H1 (cell line): ENCODE data around the gene CCNY. TPM values are rescaled to one million over a fixed set of nuclear protein-coding genes. Genes with fewer than 3 reads are reported as not detected.

Experiments
- CTCF ChIA-PET: fragments of 300-600 bp; sonication (Branson Sonifier 250); formaldehyde crosslinking; loops from one replicate; lab custom pipeline; 2021; ENCODE audit not compliant: partially characterized antibody; lab: Charles Lee
- POLR2A ChIA-PET: fragments of 300-600 bp; sonication (Branson Sonifier 250); formaldehyde crosslinking; loops from one replicate; lab custom pipeline; 2021; ENCODE audit warnings: inconsistent platforms; ENCODE audit not compliant: partially characterized antibody; lab: Charles Lee
- DNase-seq, 2 experiments: peaks; one replicate each; pipeline versions ENCODE4 v3.0.0 to v3.0.0-alpha.2; 2010 to 2022; ENCODE audit warnings: low spot score in 2 of 2, low read depth in 1 of 2, mixed read lengths in 1 of 2
- FAIRE-seq: peaks from 2 replicates; lab custom pipeline; 2011; peaks lifted over from hg19 to GRCh38; lab: Jason Lieb, UNC
- H2AFZ ChIP-seq: 2 replicates; pipeline ENCODE4 v1.8.1; 2012; ENCODE audit warnings: low read length, inconsistent platforms
- H2AK5ac ChIP-seq: 2 replicates; pipeline ENCODE4 v1.6.1; 2013; ENCODE audit warnings: low read depth, low read length
- H2BK120ac ChIP-seq: replicated peaks from 2 replicates; pipeline ENCODE3; 2013; ENCODE audit warnings: low read depth, low read length, inconsistent platforms
- H2BK12ac ChIP-seq: 2 replicates; pipeline ENCODE4 v1.6.1; 2013; ENCODE audit warnings: low read depth, low read length
- H2BK15ac ChIP-seq: 2 replicates; pipeline ENCODE4 v1.6.1; 2013; ENCODE audit warnings: low read length
- H2BK20ac ChIP-seq: 2 replicates; pipeline ENCODE4 v1.6.1; 2013; ENCODE audit warnings: low read length
- H2BK5ac ChIP-seq: 2 replicates; pipeline ENCODE4 v1.6.1; 2013; ENCODE audit warnings: low read depth, low read length
- H3K14ac ChIP-seq: 2 replicates; pipeline ENCODE4 v1.6.1; 2013; ENCODE audit warnings: inconsistent platforms; ENCODE audit not compliant: insufficient read length
- H3K18ac ChIP-seq: 2 replicates; pipeline ENCODE4 v1.6.1; 2013; ENCODE audit warnings: low read length; ENCODE audit errors: extremely low read depth
- H3K23ac ChIP-seq: 2 replicates; pipeline ENCODE4 v1.6.1; 2013; ENCODE audit warnings: inconsistent platforms; ENCODE audit not compliant: insufficient read length
- H3K23me2 ChIP-seq: 2 replicates; pipeline ENCODE4 v1.6.1; 2013; ENCODE audit warnings: low read depth, low read length
- H3K27ac ChIP-seq: 2 replicates; pipeline ENCODE4 v1.6.1; 2011; ENCODE audit warnings: low read depth, low read length, inconsistent platforms
- H3K27me3 ChIP-seq, 4 experiments: replicated peaks in 1 of 4; 1 replicate in 1 of 4; 2 replicates in 3 of 4; pipeline versions ENCODE4 v1.6.1 to v1.8.1; 2011 to 2013; ENCODE audit warnings: low read length in 3 of 4, mild to moderate bottlenecking in 3 of 4, inconsistent platforms in 2 of 4, mixed read lengths in 2 of 4, moderate library complexity in 1 of 4; ENCODE audit not compliant: control insufficient read depth in 3 of 4, insufficient read depth in 3 of 4; ENCODE audit errors: extremely low read depth in 1 of 4
- H3K36me3 ChIP-seq, 4 experiments: 2 replicates each; pipeline versions ENCODE4 v1.6.1 to v1.8.1; 2011 to 2013; ENCODE audit warnings: mild to moderate bottlenecking in 4 of 4, low read length in 3 of 4, moderate library complexity in 2 of 4, control low read depth in 1 of 4, inconsistent platforms in 1 of 4; ENCODE audit not compliant: insufficient read depth in 4 of 4, control insufficient read depth in 2 of 4
- H3K4ac ChIP-seq: replicated peaks from 2 replicates; pipeline ENCODE3; 2013; ENCODE audit warnings: low read length, low read depth, mixed read lengths, inconsistent platforms; ENCODE audit not compliant: insufficient read length
- H3K4me1 ChIP-seq, 4 experiments: replicated peaks in 1 of 4; 1 replicate in 1 of 4; 2 replicates in 3 of 4; pipeline versions ENCODE4 v1.6.1 to v1.8.1; 2011 to 2013; ENCODE audit warnings: low read length in 3 of 4, inconsistent platforms in 2 of 4, mixed read lengths in 1 of 4; ENCODE audit not compliant: insufficient read depth in 4 of 4, control insufficient read depth in 3 of 4
- H3K4me2 ChIP-seq, 2 experiments: 2 replicates each; pipeline versions ENCODE4 v1.6.1 to v1.8.1; 2011 to 2013; ENCODE audit warnings: low read depth in 2 of 2, low read length in 2 of 2, control low read depth in 1 of 2, inconsistent platforms in 1 of 2, mild to moderate bottlenecking in 1 of 2; ENCODE audit not compliant: insufficient read depth in 1 of 2
- H3K4me3 ChIP-seq, 4 experiments: fragments of 200-600, 300-600 bp in 1 of 4; sonication (generic), shearing (Covaris generic), sonication (Bioruptor Twin) in 1 of 4; 2 replicates each; pipeline versions ENCODE4 v1.5.1 to v1.8.1; 2011 to 2016; ENCODE audit warnings: low read length in 4 of 4, low read depth in 3 of 4, control low read depth in 2 of 4, inconsistent platforms in 2 of 4, mild to moderate bottlenecking in 2 of 4, mixed read lengths in 1 of 4, moderate library complexity in 1 of 4; ENCODE audit not compliant: insufficient read depth in 2 of 4; ENCODE audit errors: extremely low read depth in 1 of 4
- H3K56ac ChIP-seq: replicated peaks from 2 replicates; pipeline ENCODE3; 2013; ENCODE audit warnings: low read depth, mild to moderate bottlenecking, mixed read lengths, low read length, inconsistent platforms; ENCODE audit not compliant: insufficient read length
- H3K79me1 ChIP-seq: 2 replicates; pipeline ENCODE4 v1.6.1; 2013; ENCODE audit warnings: low read depth, low read length, control low read depth
- H3K79me2 ChIP-seq, 2 experiments: 2 replicates each; pipeline versions ENCODE4 v1.6.1 to v1.8.1; 2012 to 2013; ENCODE audit warnings: low read length in 2 of 2, mild to moderate bottlenecking in 2 of 2, inconsistent platforms in 1 of 2; ENCODE audit not compliant: insufficient read depth in 2 of 2, control insufficient read depth in 1 of 2
- H3K9ac ChIP-seq, 4 experiments: replicated peaks in 1 of 4; 1 replicate in 1 of 4; 2 replicates in 3 of 4; pipeline versions ENCODE4 v1.6.1 to v1.8.1; 2011 to 2013; ENCODE audit warnings: low read depth in 3 of 4, low read length in 3 of 4, control low read depth in 2 of 4, mild to moderate bottlenecking in 2 of 4, moderate library complexity in 2 of 4, inconsistent platforms in 1 of 4; ENCODE audit errors: extremely low read depth in 1 of 4
- H3K9me3 ChIP-seq, 2 experiments: 2 replicates each; pipeline versions ENCODE4 v1.6.1 to v1.8.1; 2012 to 2013; ENCODE audit warnings: mild to moderate bottlenecking in 2 of 2, moderate library complexity in 2 of 2, control low read depth in 1 of 2, inconsistent platforms in 1 of 2, low read depth in 1 of 2, low read length in 1 of 2, mixed read lengths in 1 of 2; ENCODE audit not compliant: insufficient read depth in 2 of 2
- H4K20me1 ChIP-seq, 2 experiments: replicated peaks in 1 of 2; 2 replicates each; pipeline versions ENCODE3 to v1.8.1; 2011 to 2013; ENCODE audit warnings: inconsistent platforms in 2 of 2, low read length in 2 of 2, mild to moderate bottlenecking in 1 of 2; ENCODE audit not compliant: insufficient read depth in 2 of 2, control insufficient read depth in 1 of 2
- H4K5ac ChIP-seq: 2 replicates; pipeline ENCODE4 v1.6.1; 2013; ENCODE audit warnings: low read length, low read depth, mixed read lengths, inconsistent platforms; ENCODE audit not compliant: insufficient read length
- H4K8ac ChIP-seq: 2 replicates; pipeline ENCODE4 v1.8.0; 2013; ENCODE audit warnings: mild to moderate bottlenecking, moderate library complexity, low read length, inconsistent platforms; ENCODE audit not compliant: insufficient read depth; ENCODE audit errors: extremely low read depth
- H4K91ac ChIP-seq: replicated peaks from 2 replicates; pipeline ENCODE3; 2013; ENCODE audit warnings: low read length, mixed read lengths, inconsistent platforms; ENCODE audit not compliant: insufficient read length
- GABPA ChIP-seq: IDR thresholded peaks from 2 replicates; pipeline ENCODE4 v1.6.1; 2011; ENCODE audit warnings: mild to moderate bottlenecking, low read length, moderate library complexity, borderline replicate concordance; ENCODE audit not compliant: insufficient read depth
- HDAC6 ChIP-seq: IDR thresholded peaks from one replicate; pipeline ENCODE4 v1.7.1; 2012; ENCODE audit warnings: low read depth, mild to moderate bottlenecking, inconsistent platforms, low read length, moderate library complexity
- JUN ChIP-seq: IDR thresholded peaks from 2 replicates; pipeline ENCODE4 v1.6.1; 2011; ENCODE audit warnings: low read depth, mild to moderate bottlenecking, improper control_type of control experiment, low read length
- PHF8 ChIP-seq: fragments of 200-600 bp; sonication (generic); conservative IDR thresholded peaks from 2 replicates; pipeline ENCODE4 v1.7.1; 2012; ENCODE audit warnings: low read depth, mild to moderate bottlenecking, inconsistent platforms, low read length, moderate library complexity
- POLR2A ChIP-seq, 2 experiments: IDR thresholded peaks; 1 replicate in 1 of 2; 2 replicates in 1 of 2; pipeline ENCODE4 v1.6.1; 2011; ENCODE audit warnings: low read depth in 2 of 2, low read length in 2 of 2, mild to moderate bottlenecking in 2 of 2; ENCODE audit errors: control extremely low read depth in 1 of 2
- POU5F1 ChIP-seq: IDR thresholded peaks from 2 replicates; pipeline ENCODE4 v1.6.1; 2011; ENCODE audit warnings: low read depth, mild to moderate bottlenecking, low read length, moderate library complexity
- RAD21 ChIP-seq, 2 experiments: IDR thresholded peaks in 1 of 2; conservative IDR thresholded peaks in 1 of 2; 2 replicates each; pipeline ENCODE4 v1.6.1; 2011; ENCODE audit warnings: low read depth in 2 of 2, low read length in 2 of 2, improper control_type of control experiment in 1 of 2, inconsistent platforms in 1 of 2, mild to moderate bottlenecking in 1 of 2, moderate library complexity in 1 of 2
- SIN3A ChIP-seq, 2 experiments: IDR thresholded peaks in 1 of 2; conservative IDR thresholded peaks in 1 of 2; 2 replicates each; pipeline ENCODE4 v1.6.1; 2011 to 2012; ENCODE audit warnings: low read length in 2 of 2, improper control_type of control experiment in 1 of 2, low read depth in 1 of 2, mild to moderate bottlenecking in 1 of 2
- SP1 ChIP-seq: IDR thresholded peaks from 2 replicates; pipeline ENCODE4 v1.6.1; 2011; ENCODE audit warnings: low read depth, low read length
- TAF7 ChIP-seq: optimal IDR thresholded peaks from 2 replicates; pipeline ENCODE3; 2011; ENCODE audit warnings: low read depth, mild to moderate bottlenecking, inconsistent platforms, low read length, moderate library complexity, borderline replicate concordance
- TBP ChIP-seq: IDR thresholded peaks from 2 replicates; pipeline ENCODE4 v1.6.1; 2011; ENCODE audit warnings: low read depth, low read length, improper control_type of control experiment
- WGBS, 2 experiments: shearing (Covaris generic) in 1 of 2; methylation state at CpG; one replicate each; pipeline versions ENCODE4 v1.1.6 to v1.1.7; 2013 to 2015; ENCODE audit warnings: low lambda C conversion rate in 2 of 2, mixed read lengths in 2 of 2, inconsistent platforms in 1 of 2, low coverage in 1 of 2, missing lambda C conversion rate in 1 of 2; ENCODE audit not compliant: insufficient replicate concordance in 2 of 2, insufficient coverage in 1 of 2, insufficient read length in 1 of 2; ENCODE audit errors: extremely low coverage in 1 of 2, missing lambda C conversion rate in 1 of 2; 5-methylcytosine and 5-hydroxymethylcytosine counted together
- polyA plus RNA-seq, 7 experiments: library from polyadenylated mRNA; depleted of rRNA in 3 of 7; stranded (reverse) in 5 of 7; unstranded in 2 of 7; fragments of >200 nt in 5 of 7; fragments of 200-250 nt in 2 of 7; gene quantifications; 1 replicate in 5 of 7; 2 replicates in 1 of 7; 4 replicates in 1 of 7; pipeline versions ENCODE4 v1.2.1 to v1.2.3, GENCODE V29; 2011 to 2013; ENCODE audit warnings: missing spikeins in 2 of 7, mixed read lengths in 2 of 7
- total RNA-seq: library from RNA; stranded (reverse); fragmentation: NEBNext Ultra II Directional; extraction: Animal tissue kit (Norgen Biotek cat#: 25700); gene quantifications from 2 replicates; pipeline ENCODE4 v1.2.1, GENCODE V29; 2021
- TF ChIP-seq, protein P1 (sequence below): IDR thresholded peaks from 2 replicates; pipeline ENCODE4 v1.6.1; 2011; ENCODE audit warnings: low read depth, mild to moderate bottlenecking, low read length; ENCODE audit not compliant: insufficient read depth
- TF ChIP-seq, protein P2 (sequence below): IDR thresholded peaks from 2 replicates; pipeline ENCODE4 v1.6.1; 2011; ENCODE audit warnings: low read length, improper control_type of control experiment

The CCNY gene
- total and polyA plus RNA-seq, 2 of the 8 experiments (the other 6 are each of a cell fraction or from before 2014, with no cell fraction given), result 25.3 to 68.2 TPM

DNA sequence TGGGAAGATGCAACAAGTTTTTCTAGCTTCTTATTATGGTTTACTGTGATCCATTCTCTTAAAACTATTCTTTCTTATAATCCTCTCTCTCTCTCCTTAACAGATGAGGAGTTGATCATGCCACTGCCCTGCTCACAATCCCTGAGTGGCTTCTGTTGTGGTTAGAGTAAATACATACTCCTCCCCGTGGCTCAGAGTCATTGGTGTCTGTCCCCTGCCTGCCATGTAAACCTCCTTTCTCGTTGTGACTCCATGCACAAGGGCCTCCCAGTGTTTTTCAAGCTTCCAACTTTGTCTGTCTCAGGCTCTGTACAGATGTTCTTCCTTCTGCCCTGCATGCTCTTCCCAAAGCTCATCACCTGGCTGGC lies 20.4 kb downstream of the CCNY start:
- H4K20me1 ChIP-seq, result peaks cover 2 to 12% of the 10 kb centered on the region in 2 experiments
- TF ChIP-seq, protein P1, sequence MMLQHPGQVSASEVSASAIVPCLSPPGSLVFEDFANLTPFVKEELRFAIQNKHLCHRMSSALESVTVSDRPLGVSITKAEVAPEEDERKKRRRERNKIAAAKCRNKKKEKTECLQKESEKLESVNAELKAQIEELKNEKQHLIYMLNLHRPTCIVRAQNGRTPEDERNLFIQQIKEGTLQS, result no peak
- TF ChIP-seq POU5F1 (no peak), JUN (no peak), TAF7 (no peak), SP1 (no peak), RAD21 (IDR thresholded peaks at IDR 0.05 in 1 of 2, conservative IDR thresholded peaks at IDR 0.05 in 1 of 2; ENCODE audit: low read depth in 2 of 2, low read length in 2 of 2) (no peak), GABPA (no peak), SIN3A (conservative IDR thresholded peaks at IDR 0.05 in 1 of 2, IDR thresholded peaks at IDR 0.05 in 1 of 2; ENCODE audit: low read depth in 1 of 2, low read length in 2 of 2) (no peak), TBP (no peak), PHF8 (no peak), HDAC6 (no peak), POLR2A (IDR thresholded peaks at IDR 0.05; ENCODE audit: control extremely low read depth in 1 of 2, low read depth in 2 of 2, low read length in 2 of 2) (no peak)
- TF ChIP-seq, protein P2, sequence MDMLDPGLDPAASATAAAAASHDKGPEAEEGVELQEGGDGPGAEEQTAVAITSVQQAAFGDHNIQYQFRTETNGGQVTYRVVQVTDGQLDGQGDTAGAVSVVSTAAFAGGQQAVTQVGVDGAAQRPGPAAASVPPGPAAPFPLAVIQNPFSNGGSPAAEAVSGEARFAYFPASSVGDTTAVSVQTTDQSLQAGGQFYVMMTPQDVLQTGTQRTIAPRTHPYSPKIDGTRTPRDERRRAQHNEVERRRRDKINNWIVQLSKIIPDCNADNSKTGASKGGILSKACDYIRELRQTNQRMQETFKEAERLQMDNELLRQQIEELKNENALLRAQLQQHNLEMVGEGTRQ, result no peak
- H3K79me2 ChIP-seq, result peaks cover 13 to 92% of the 10 kb centered on the region in 2 experiments; a peak in 3 of 4 replicates
- no peak overlapping the region for H3K14ac ChIP-seq
- no peak overlapping the region for H4K8ac ChIP-seq
- H3K23ac ChIP-seq, result no peak overlapping the region
- H3K27me3 ChIP-seq, result no peaks in the 10 kb centered on the region
- no peaks in the 10 kb centered on the region for H3K36me3 ChIP-seq
- no peak overlapping the region for H2BK5ac ChIP-seq
- POLR2A ChIA-PET, result no interaction called here
- no peak overlapping the region for H3K4me2 ChIP-seq
- no peak overlapping the region for H2BK15ac ChIP-seq
- WGBS, 2 experiments, result 94% methylated on average over 2 of the region's 2 CpGs; no CpG with 5 or more reads in 1 of the 2 experiments
- no peak overlapping the region for H2BK20ac ChIP-seq
- CTCF ChIA-PET, result no interaction called here
- H3K18ac ChIP-seq, result no peak overlapping the region
- peaks cover 17% of the 10 kb centered on the region for H3K79me1 ChIP-seq
- H3K56ac ChIP-seq, result no peak overlapping the region
- no peak overlapping the region for H2BK12ac ChIP-seq
- H3K4me3 ChIP-seq, result no peak overlapping the region
- no peak overlapping the region for H4K5ac ChIP-seq
- no peaks in the 10 kb centered on the region for H3K9me3 ChIP-seq
- H3K4ac ChIP-seq, result no peak overlapping the region
- H3K9ac ChIP-seq, result no peak overlapping the region
- H2AFZ ChIP-seq, result no peak overlapping the region
- H3K4me1 ChIP-seq, result no peaks in the 10 kb centered on the region
- no peak overlapping the region for H4K91ac ChIP-seq
- FAIRE-seq, result no peak
- no peak overlapping the region for H2AK5ac ChIP-seq
- H3K27ac ChIP-seq, result no peak overlapping the region
- H2BK120ac ChIP-seq, result no peak overlapping the region
- no peak for DNase-seq
- no peaks in the 10 kb centered on the region for H3K23me2 ChIP-seq
